HG03025 (cell line): ENCODE results near the gene ILKAP.
A peak's percentile ranks its signal among the peaks of the same experiment; 100 is the strongest.

Experiments
- ATAC-seq: cut with Tn5 transposase; IDR thresholded peaks from one replicate; pipeline ENCODE4 v1.9.1; 2021; ENCODE audit warnings: mild to moderate bottlenecking, moderate library complexity; ENCODE audit not compliant: unreplicated experiment, low FRiP score

Gene ILKAP

DNA sequence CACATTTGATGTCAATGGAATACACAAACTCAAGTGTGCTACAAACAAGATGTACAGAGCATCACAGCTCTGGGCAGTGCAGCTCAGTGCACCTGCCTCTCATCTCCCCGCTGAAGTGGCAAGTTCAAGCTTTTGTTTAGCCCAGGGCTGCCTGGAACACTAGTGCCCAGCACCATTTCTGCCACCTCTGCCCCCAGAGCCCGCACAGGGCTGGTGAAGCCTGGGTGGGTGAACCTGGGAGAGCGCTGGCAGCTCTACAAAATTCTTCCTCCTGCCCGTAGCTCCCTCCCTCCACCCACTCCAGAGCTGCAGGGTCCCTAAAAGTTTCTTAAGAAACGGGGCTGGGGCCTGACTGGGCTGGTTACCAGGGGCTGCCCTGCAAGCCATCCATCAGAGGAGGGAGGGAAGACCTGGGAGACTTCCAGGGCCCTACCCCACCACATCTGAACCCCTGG lies 34.8 kb upstream of the ILKAP start:
- ATAC-seq: no peak

DNA sequence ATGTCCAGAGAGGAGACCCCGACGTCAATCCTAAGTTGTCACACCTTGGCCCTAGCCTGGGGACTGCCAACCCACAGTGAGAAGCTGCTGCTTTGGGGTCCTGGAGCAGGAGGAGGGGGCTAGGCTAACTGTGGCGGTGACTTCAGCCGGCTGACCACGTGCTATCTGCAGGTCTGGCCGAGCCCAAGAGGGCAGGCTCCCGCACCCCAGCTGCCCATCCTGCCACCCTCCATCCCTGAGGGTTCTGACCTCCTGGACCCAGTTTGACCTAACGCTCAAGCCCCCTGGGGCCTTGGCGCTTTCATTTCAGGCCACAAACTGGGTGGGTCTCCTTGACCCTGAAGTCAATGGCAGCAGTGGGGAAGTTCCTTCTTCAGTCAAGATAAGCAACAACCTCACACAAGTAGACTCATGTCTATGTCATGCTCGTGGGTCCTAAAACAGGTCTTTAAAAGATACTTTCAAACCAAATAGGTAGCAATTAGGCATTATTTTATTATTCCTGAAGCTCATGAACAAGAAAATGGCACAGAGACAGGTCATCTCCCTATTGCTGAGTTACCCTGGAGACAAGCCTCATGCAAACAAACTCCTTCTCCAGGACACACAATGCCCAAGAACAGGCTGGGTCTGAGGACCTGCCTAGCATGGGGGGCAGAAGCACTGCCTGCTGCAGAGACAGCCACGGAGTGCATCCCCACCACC lies 34.1 kb upstream of the ILKAP start:
- no peak for ATAC-seq

DNA sequence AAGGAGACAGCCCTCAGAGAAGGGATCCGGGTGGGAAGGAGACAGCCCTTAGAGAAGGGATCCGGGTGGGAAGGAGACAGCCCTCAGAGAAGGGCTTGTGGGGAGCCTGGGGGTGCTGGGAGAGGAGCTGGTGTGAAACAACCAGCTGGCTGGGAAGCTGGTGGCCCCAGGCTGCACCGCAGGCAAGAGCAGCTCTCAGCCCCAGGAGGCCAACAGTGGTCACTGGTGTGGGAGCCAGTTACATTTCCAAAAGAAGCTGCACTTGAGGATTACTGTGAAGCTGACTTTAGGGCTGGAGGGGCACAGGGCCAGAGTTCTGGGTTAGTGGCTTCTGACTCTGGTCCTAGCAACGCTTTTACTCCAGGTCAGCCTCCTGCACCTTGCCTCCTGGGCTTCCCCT lies 33.1 kb upstream of the ILKAP start:
- no peak for ATAC-seq

DNA sequence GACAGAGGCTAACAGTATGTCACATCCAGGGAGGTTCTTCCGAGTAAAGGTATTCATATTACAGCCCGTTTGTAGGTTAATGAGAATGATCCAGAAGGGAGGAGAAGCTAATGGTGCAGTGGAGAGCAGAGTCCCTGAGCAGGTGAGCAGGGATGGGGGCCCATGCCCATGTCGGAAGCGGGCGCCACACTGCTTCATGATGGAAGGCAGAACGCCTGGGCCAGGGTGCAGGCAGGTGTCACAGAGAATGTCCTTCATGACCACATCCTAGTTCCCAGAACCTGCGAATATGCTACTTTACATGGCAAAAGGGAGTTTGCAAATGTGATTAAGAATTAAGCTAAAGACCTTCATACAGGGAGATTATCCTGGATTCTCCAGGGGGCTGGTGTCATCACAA lies 32.4 kb upstream of the ILKAP start:
- no peak for ATAC-seq

DNA sequence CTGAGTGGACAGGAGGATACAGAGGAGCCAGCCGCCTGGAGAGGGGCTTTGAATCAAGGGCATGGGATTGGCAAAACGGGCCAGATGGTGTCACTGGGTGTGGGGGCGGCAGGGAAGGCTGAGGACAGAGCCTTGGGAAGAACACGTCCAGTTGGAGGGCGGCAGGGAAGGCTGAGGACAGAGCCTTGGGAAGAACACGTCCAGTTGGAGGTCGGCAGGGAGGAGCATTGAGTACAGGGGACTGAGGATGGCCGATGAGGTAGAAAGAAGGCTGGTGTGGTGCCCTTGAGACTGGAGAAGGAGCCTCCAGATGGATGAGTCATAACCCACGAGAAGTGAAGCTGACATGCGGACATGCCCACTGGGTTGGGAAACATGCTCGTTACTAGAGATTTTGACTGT lies 31.8 kb upstream of the ILKAP start:
- ATAC-seq: no peak

DNA sequence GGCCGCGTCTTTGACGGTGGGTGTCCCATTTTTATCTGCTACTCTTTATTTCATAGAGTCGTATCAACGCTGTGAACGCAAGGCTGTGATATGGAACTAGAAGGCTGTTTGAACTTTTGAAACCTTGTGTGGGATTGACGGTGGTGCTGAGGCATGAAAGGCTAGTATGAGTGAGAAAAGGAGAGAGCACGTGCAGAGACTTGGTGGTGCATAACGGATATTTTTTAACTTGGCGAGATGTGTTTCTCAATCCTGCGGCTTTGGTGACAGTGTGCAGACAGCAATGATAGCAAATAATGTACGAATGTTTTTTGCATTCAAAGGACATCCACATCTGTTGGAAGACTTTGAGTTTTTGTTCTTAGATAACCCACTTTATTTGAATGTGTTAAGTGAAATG lies 30.1 kb upstream of the ILKAP start:
- no peak for ATAC-seq

DNA sequence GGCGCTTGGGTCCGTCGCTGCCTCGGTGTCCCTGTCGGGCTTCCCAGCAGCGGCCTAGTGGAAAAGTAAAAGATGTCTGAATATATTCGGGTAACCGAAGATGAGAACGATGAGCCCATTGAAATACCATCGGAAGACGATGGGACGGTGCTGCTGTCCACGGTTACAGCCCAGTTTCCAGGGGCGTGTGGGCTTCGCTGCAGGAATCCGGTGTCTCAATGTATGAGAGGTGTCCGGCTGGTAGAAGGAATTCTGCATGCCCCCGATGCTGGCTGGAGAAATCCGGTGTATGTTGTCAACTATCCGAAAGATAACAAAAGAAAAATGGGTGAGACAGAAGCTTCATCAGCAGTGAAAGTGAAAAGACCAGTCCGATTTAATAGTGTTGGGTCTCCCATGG lies 28.3 kb upstream of the ILKAP start:
- ATAC-seq: no peak

DNA sequence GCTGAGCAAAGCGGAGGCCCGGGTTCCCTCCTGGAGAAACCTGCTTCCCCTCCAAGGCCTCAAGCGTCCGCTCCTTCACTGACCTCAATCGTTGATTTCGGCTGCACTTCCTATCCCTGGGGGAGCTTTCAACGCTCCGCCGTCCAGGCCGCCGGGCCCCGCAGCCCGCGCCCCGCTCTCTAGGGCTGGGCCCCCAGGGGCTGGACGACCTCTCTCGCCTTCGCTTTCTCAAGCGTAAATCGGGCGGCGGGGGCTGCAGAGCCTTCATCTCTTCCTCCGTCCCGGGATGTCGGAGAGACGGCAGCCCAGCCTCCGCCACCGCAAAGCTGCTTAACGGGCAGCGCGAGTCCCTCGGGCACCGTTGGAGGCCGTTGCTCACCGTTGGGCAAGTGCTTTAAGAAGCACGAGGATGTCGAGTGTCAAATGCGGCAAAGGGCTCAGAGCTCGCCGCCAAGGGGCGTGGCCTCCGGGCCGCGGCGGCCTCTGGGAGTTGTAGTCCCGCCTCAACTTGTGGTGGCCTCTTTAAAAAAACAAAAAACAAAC lies 27.8 kb upstream of the ILKAP start:
- ATAC-seq: peak; percentile 58

DNA sequence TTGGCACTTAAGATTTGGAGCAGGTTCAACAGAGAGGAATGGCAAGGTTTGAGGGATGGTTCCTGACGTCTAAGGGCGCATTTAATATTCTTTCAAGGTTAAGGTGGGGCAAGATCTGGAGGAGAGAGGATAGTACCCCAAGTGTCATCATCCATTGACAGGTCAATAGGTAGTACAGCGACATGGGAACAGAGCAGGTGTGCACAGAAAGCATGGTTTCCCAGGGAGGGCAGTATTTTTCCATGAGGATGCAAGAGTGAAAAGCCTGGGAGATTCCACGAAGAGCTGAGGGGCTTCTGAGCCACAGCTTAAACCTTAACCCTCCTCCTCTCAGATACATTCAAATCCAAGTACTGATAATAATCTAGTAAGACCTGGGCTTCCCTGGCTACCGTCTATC lies 27.2 kb upstream of the ILKAP start:
- no peak for ATAC-seq

DNA sequence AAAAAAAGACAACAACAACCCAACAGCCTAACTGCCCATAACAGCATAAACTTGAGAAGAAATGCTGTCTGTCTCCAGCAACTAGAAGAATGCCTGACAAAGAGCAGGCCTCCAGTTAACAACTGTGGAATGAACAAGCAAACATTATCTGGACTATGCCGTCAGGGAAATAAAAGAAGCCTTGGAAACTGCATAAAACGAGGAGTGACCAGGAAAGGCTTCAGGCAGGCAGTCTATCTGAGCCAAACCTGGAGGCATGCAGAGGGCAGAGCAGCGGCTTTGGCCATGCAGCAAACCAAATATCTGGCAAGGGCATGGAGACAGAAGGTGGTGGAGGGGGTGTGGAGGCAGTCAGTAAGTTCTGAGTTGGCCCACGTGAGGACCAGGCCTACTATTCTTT lies 25.2 kb upstream of the ILKAP start:
- no peak for ATAC-seq

DNA sequence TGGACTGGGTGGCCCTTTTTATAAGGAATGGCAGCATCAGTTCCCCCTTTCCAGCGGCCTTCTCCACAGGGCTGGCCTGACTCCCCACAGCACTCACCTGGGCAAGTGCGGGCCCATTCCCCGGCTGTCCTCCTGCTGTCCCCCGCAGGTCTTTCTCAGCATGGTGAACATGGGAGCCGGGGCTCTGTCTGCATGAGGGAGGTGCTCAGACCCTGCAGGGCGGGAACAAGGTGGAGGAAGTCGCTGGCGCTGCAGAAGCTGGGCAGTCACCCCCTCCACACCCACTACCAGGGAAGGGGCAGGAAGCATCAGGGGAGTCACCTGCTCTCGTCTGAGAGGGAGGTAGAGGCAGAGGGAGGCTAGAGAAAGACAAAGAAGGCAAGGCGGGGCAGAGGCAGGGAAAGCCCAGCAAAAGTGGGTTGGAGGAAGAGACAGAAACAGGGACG lies 24.1 kb upstream of the ILKAP start:
- no peak for ATAC-seq

DNA sequence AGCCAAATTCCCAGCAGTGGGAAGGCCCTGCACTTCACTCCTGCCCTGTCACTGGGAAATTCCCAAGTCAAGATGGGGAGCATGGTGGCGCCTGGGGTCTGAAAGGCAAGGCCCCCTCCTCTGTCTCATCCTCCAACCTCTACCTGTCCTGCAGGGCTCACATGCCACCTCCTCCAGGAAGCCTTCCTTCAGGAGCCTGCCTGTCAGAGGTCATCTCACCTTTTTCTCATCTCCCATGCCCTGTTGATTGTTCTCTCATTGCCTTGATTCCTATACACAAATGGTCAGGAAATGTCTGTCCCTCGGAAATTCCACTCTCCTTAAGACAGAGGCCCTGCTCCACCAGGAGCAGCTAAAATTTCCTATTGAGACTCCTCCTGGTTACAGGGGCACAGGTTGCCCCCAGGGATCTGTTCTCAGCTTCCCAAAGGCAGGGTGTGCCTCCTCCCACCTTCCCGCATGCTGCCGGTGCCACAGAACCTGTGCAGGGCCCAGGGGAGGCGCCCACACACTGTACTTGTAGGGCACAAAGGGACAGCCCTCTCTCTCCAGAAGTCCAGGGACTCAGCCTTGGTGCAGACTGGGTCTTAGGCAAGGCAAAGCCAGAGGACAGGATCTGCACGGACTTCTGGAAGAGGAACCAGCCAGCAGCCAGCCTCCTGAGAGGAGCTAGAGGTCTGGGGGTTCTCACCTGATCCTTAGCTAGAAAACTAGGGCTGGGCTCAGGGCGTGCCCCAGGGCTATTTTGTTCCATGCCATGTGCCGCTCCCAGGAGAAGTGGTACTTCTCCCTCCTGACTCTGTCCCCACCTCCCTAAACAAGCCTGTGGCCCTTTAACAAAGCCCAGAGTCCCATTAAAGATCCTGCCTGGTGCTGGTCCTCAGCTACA lies 23.4 kb upstream of the ILKAP start:
- no peak for ATAC-seq

DNA sequence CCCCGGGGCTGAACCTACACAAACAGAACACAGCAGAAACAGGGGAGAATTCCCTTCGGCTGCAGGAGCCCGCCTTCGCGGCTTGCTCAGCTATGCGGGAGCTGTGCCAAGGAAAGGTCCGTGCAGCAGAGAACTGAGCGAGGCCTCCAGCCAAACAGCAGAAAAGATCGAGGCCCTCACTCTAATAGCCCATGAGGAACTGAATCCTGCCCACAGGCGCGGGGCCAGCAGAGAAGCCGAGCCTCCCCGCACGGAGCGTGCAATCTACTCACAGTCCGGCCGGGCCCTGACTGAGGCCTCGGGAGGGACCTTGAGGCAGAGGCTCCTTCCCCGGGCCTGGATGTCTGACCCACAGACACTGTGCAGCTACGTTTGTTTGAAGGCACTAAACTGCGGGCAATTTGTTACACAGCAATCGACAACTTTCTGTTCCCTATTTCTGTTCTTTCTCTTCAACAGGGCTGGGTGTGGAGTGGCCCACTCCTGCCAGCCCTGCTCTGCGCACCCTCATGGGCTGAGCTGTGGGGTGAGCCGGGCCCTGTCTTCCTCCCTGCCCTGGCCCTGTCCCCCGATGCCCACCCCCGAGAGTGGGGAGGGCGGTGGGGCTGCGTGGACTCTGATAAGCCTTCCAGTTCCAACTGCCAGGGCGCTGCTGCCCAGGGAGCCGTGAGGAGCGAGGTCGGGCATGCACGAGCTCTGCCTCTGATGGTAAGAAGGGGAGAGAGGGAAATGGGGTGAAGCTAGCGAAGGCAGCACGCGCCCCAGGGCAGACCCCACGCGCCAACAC lies 22.6 kb upstream of the ILKAP start:
- ATAC-seq: no peak

DNA sequence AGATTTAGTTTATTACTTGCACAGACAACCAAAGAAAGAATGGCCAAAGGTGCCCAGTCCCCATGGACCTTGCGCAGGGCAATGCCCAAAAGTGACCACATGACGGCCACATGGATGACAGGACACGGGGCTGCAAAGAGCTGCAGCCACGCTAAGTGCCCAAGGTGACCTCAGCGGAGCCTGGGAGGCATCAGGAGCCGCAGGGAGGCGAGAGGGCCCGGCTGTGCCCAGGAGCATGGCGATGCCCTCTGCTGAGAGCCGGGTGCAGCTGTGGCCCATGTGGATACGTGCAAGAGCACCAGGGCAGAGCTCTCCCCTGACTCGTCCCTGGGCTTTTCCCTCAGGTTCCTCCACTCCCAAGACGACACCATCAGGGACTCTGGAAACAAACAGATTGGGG lies 21.6 kb upstream of the ILKAP start:
- ATAC-seq: no peak

DNA sequence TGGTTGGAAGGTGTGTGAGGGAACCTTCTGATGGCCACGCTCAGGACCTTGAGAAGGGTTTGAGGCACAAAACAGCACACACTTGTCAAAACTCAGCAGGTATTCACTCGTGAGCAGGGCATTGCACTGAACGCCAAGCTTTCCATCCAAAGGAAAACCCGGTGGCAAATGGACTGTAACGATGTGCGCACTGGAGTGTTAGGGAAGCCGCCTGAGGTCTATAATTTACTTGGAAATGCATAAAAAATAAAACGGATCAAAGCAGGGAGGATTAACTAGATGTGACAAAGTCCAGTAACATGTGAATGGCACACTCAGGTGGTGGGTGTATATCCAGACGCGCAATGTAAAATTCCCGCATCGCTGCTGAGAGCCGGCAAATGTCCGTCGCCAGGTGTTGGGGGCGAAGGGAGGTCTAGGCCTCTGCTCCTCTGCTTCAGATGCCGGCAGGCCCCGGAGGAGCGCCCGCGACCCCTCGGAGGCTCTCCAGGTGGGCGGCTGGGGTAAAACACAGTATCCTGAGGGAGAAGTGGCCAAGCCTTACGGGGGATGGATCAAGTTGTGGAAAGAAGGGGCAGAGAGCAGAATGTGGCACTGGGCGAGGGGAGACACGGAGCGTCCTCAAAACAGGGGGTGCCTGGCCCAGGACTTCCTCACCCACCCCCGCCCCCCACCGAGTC lies 21.0 kb upstream of the ILKAP start:
- no peak for ATAC-seq

DNA sequence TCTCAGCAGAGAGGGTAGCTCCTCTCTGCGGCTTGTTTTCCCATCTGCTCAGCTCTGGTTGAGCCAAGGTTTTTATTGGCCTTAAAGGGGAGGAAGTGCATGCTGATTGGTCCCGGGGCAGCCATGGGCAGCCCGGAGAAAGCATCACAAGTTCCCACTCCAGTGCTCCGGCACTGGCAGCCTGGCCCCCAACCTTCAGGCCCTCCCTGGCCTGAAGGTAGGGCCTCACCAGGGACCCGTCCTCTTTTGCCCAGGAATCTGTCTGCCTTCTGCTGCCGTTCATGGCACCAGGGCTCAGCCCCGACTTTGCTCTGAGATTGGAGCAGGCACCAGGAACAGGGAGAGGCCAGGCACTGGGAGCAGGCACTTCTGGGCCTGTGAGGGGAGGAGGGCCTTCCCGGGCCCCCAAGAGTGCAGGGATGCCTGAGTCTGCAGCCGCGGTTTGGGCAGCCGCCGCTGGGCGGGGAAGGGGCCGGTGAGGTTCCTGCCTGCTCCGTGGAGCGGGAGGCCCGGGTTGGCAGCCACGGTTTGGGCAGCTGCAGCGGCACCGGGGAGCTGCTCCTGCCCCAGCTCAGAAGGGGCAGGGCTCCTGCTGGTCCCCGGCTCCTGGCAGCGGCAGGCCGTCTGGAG lies 17.5 kb upstream of the ILKAP start:
- no peak for ATAC-seq

DNA sequence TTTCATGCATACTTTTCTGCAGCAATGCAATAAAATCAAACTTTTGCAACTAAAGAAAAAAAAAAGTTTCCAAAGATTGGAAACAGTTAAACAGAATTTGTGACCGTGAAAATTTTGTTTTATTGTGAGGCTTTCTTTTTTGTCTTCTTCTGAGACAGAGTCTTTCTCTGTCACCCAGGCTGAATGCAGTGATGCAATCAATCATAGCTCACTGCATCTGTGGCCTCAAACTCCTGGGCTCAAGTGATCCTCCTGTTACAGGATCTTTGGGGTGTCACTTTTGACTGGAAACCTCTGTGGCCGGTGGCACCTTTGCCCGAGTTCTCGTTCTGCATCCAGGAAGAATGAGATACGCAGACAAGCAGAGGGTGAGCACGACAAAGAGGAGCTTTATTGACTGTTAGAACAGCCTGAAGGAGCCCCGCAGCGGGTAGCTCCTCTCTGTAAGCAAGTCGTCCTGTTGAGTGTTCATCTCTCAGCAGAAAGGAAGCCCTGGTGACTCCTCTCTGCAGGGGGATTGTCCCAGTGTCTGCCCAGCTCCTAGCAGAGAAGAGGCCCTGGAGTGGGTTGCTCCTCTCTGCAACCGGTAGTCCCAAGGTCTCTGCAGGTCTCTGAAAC lies 16.9 kb upstream of the ILKAP start:
- ATAC-seq: no peak

DNA sequence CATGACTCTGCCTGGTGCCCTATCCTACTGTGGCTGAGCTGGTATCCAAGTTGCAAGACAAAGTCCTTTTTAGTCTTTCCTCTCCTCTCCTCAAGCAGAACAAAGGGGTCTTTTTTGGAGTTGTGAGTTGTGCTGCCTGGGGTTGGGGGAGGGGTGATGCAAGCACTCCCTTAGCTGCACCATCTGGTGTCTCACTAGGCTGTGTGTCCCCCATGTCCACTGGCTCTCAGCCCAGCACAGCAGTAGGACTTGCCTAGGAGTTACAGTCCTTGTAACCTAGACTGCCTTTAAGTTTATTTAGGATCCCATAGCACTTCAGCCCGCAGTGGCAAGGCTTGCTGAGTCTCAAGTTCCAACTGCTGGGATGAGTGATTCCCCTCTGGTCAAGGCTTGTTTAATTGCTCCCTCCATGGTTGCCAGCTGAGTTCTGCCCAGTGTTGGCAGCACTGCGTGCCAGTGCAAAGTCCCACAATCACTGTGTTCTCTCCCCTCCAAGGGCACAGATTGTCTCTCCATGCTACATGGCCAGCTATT lies 13.2 kb upstream of the ILKAP start:
- ATAC-seq: no peak

DNA sequence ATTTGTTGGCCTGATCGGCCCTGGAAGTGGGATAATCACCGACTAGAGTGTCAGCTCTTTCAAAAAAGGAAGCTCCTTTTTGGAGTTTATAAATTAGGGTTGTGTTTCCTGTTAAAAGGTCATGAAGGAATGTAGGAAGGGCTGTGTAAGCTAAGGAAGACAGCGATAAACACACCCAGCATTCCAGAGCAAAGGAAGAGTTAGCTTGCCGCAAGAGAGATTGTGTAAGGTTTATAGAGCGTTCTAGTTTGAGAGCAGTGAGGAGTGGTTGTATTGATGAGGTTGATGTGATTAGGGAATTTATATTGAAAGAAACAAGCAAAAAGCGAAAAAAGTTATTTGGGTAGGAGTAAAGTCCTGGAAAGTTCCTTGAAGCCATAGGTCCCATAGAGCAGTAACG lies 3.5 kb upstream of the ILKAP start:
- ATAC-seq: no peak
